Endothelial cell of umbilical vein (primary cell): ENCODE measurements around the gene CCDC196.

ENCODE experiments used
- CTCF ChIP-seq, 2 donors: IDR thresholded peaks; 1 replicate in 1 of 2; 2 replicates in 1 of 2; pipeline ENCODE4 v1.5.1; 2011; ENCODE audit warnings: low read length in 2 of 2, mild to moderate bottlenecking in 2 of 2, moderate library complexity in 2 of 2, control low read depth in 1 of 2, inconsistent platforms in 1 of 2, low read depth in 1 of 2; ENCODE audit not compliant: insufficient read depth in 1 of 2; ENCODE audit errors: extremely low read depth in 1 of 2
- EZH2 ChIP-seq: IDR thresholded peaks from 2 replicates; pipeline ENCODE4 v1.6.1; 2012; ENCODE audit warnings: borderline replicate concordance, low read depth, mild to moderate bottlenecking, moderate library complexity, low read length, inconsistent platforms; ENCODE audit not compliant: severe bottlenecking
- JUN ChIP-seq: IDR thresholded peaks from 2 replicates; pipeline ENCODE4 v1.6.1; 2011; ENCODE audit warnings: borderline replicate concordance, low read depth; ENCODE audit not compliant: insufficient read length, insufficient read depth
- MAX ChIP-seq: IDR thresholded peaks from 2 replicates; pipeline ENCODE4 v1.6.1; 2011; ENCODE audit not compliant: insufficient read depth, insufficient read length
- MYC ChIP-seq: IDR thresholded peaks from one replicate; pipeline ENCODE4 v1.6.1; 2011; ENCODE audit warnings: mild to moderate bottlenecking, low read depth, low read length
- POLR2A ChIP-seq: IDR thresholded peaks from 2 replicates; pipeline ENCODE4 v1.6.1; 2012; ENCODE audit warnings: low read depth, mild to moderate bottlenecking, control low read depth, low read length

- no peak for TF ChIP-seq MAX
- TF ChIP-seq MYC = no peak
- no peak for TF ChIP-seq CTCF (IDR thresholded peaks at IDR 0.05; ENCODE audit: extremely low read depth in 1 of 2, insufficient read depth in 1 of 2, low read depth in 1 of 2, low read length in 2 of 2)
- TF ChIP-seq JUN = no peak
- no peak for TF ChIP-seq POLR2A
- no peak for TF ChIP-seq EZH2
Observed at GRCh38 chr14:66477567-66477966, 8.6 kb upstream of the CCDC196 start.
